NOMO-1 treated with dmso at 0.1 percent for 144 hours (cell line): ENCODE measurements around the gene KIF16B.
"Not testable (repeated sequence)": the region's sequence is repeated elsewhere in the genome, so short reads cannot be mapped to it uniquely, and the experiment has no call there.

Experiments used
- DNase-seq: peaks from one replicate; lab custom pipeline; 2025; ENCODE audit not compliant: unreplicated experiment; lab: John Stamatoyannopoulos, UW

KIF16B gene

GRCh38 chr20:16573001-16573965 is at the start of gene KIF16B:
TSS of gene KIF16B (minus strand) at chr20:16573448. CDS start at chr20:16573275, 173 bp downstream.
- peak; percentile 58 for DNase-seq

GRCh38 chr20:16622501-16622900 is 49.3 kb upstream of the KIF16B start:
- no peak for DNase-seq

- DNase-seq, result no peak
Measured at GRCh38 chr20:16621435-16622141, 48.3 kb upstream of the KIF16B start.

- no peak for DNase-seq
Measured at GRCh38 chr20:16620961-16621360, 47.7 kb upstream of the KIF16B start.

DNA sequence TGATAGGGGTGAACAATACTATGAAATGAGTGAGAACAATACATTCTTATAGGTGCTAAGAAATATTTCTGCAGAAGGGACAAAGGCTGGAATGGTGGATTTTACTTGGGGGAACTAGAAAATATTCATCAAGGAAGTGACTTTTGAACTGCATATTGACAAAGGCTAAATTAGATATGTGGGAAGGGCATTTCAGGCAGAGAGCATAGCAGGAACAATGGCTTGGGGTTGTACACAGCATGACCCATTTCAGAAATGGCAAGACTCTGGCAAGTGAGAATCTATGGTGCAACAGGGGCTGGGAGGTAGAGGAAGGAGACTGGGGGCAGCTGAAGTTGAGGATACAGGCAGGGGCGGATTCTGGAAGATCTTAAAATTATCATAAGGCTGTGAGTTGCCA is 46.7 kb upstream of the KIF16B start:
- no peak for DNase-seq

- no peak for DNase-seq
Measured at GRCh38 chr20:16617056-16617455, 43.8 kb upstream of the KIF16B start.

DNA sequence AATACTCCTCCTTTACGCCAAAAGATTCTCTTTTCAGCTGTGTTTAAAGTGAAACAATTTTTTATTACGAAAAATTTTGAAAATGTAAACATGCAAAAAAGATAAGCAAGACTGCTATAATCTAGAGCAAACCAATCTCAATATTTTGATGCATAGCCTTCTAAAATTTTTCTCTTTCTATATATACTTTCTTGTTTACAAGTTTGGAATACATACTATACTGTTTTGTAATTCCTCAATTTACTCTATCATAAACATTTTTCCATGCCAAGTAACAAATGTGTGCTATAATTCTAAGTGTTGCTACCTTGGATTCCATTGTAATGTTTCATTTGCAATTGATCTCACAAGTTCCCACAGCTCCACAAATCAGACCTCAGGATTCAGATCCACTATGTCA is 43.1 kb upstream of the KIF16B start:
- DNase-seq, result no peak

DNA sequence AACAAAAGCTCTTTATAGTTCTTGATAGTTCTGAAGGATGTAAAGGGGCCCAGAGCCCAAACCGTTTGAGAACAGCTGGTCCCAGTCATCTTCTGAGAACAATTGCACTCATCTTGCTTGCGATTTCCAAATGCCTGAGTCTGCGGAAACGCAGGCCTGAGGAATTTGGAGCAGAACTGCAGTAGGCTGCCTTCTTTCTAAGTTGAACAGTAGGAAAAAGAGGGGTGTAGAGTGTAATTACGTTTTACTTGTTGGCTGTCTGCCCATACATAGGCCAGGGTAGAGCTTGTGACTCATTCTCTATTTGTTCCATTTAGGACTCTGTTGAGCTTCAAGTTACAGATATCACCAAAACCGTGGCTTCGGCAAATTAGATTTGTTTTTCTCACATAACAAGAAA is 42.0 kb upstream of the KIF16B start:
- no peak for DNase-seq

DNA sequence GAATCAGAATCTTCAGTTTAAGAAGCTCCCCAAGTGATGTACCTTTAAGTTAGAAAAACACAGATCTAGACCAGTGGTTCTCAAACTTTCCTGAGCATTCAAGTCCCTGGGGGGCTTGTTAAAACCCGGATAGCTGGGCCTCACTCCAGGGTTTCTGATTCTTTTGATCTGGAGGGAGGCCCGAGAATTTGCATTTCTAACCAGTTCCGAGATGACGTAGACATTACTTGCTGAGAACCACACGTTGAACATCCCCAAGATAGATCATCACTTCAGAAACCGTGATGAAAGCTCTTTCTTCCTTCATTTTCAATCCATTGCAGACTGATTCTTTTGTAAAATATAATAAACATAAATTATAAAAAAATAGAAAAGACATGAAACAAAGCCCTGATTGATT is 40.7 kb upstream of the KIF16B start:
- no peak for DNase-seq

- no peak for DNase-seq
Measured at GRCh38 chr20:16612706-16613105, 39.5 kb upstream of the KIF16B start.

GRCh38 chr20:16611817-16612216 is 38.6 kb upstream of the KIF16B start:
- DNase-seq, result no peak

GRCh38 chr20:16609066-16609465 is 35.8 kb upstream of the KIF16B start:
- DNase-seq, result no peak

GRCh38 chr20:16608277-16608650 is 35.0 kb upstream of the KIF16B start:
- no peak for DNase-seq

- DNase-seq, result no peak
Measured at GRCh38 chr20:16607364-16608276, 34.4 kb upstream of the KIF16B start.

GRCh38 chr20:16606468-16607070 is 33.3 kb upstream of the KIF16B start:
- DNase-seq, result no peak

DNA sequence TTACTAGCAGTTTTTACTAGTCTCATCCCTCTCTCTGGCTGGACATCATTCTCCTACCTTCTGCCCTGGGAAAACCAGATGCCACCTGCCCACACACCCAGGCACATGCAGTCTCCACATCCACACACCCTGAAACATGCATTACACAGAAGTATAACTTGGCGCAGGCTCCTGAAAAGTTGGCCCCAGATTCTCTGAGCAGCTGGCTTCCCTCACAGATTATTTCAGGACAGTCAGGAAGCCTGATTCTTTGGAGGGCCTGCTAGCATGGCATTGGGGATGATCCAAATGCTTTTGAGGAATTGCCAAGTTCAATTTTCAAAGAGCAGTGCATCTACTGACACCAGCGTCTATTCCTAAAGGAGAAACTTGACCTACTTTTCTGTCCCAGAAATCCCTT is 27.8 kb upstream of the KIF16B start:
- DNase-seq, result no peak

DNA sequence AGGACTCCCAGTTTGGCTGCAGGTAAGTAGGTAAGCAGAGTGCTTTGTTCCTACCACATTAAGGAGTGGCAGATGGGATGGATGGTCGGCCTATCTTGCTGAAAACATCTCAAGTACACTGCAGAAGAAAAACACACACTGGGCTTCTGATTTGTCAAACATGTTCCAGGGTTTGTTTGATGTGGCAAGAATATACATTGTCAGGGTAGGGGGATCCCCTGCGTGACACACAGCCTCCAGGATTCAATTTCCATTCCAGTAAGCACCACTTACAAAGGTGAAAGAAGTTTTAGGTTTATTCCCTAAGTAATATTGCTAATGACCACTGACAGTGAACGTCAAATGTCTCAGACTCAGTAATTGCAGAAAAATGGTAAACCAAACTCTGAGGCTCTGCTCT is 26.0 kb upstream of the KIF16B start:
- DNase-seq, result no peak

DNA sequence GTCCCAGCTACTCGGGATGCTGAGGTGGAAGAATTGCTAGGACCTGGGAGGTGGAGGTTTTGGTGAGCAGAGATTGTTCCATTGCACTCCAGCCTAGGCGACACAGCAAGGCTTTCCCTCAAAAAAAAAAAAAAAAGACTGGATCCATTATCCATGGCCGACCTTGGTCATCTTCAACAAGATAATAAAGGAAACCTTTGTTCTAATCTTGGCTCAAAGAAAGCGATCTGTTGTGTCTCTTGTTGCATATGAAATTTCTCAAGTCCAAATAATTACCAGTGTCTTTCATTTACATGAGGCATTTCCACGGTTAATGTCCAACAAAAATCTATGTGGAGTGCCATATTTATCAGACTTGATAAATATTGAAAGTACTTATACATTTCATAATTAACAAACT is 23.7 kb upstream of the KIF16B start:
- no peak for DNase-seq

- DNase-seq, result not testable (repeated sequence)
Measured at GRCh38 chr20:16596404-16596803, 23.2 kb upstream of the KIF16B start.

GRCh38 chr20:16595376-16595775 is 22.1 kb upstream of the KIF16B start:
- no peak for DNase-seq
